Stomach smooth muscle (tissue), 2 donors: ENCODE results near the gene SH2D3A.
A peak's percentile ranks its signal among the peaks of the same experiment; 100 is the strongest.

Experiments used
- H3K27ac ChIP-seq: one replicate; pipeline ENCODE4 v1.7.0; 2013; ENCODE audit warnings: mild to moderate bottlenecking, low read length, inconsistent platforms
- H3K27me3 ChIP-seq, 2 donors: one replicate each; pipeline ENCODE4 v1.7.0; 2013; ENCODE audit warnings: low read length in 2 of 2; ENCODE audit not compliant: insufficient read depth in 2 of 2, control insufficient read depth in 1 of 2
- H3K36me3 ChIP-seq, 2 donors: one replicate each; pipeline ENCODE4 v1.7.0; 2013; ENCODE audit warnings: low read length in 2 of 2; ENCODE audit not compliant: control insufficient read depth in 2 of 2, insufficient read depth in 2 of 2
- H3K4me1 ChIP-seq: one replicate; pipeline ENCODE4 v1.7.0; 2013; ENCODE audit warnings: low read length; ENCODE audit not compliant: control insufficient read depth, insufficient read depth
- H3K4me3 ChIP-seq, 2 donors: one replicate each; pipeline ENCODE4 v1.7.0; 2013; ENCODE audit warnings: low read length in 2 of 2
- H3K9ac ChIP-seq, 2 donors: one replicate each; pipeline ENCODE4 v1.7.0; 2013; ENCODE audit warnings: low read length in 2 of 2, mild to moderate bottlenecking in 1 of 2
- H3K9me3 ChIP-seq, 2 donors: one replicate each; pipeline ENCODE4 v1.7.0; 2013; ENCODE audit warnings: low read length in 2 of 2; ENCODE audit not compliant: control insufficient read depth in 2 of 2
- donor health status: healthy.
- donor health status: Pancreatic carcinoma.

Gene SH2D3A

GRCh38 chr19:6736917-6737283 is 30.3 kb downstream of the SH2D3A start:
- peaks cover 10% of the 10 kb centered on the region in 2 donors for H3K36me3 ChIP-seq
- H3K9ac ChIP-seq = peak overlapping the region; percentile 86 to 87
- no peaks in the 10 kb centered on the region for H3K9me3 ChIP-seq
- peaks cover 43% of the 10 kb centered on the region for H3K4me1 ChIP-seq
- H3K27me3 ChIP-seq = no peaks in the 10 kb centered on the region
- H3K4me3 ChIP-seq = peak overlapping the region; percentile 85 to 90
- H3K27ac ChIP-seq = peak overlapping the region; percentile 93

DNA sequence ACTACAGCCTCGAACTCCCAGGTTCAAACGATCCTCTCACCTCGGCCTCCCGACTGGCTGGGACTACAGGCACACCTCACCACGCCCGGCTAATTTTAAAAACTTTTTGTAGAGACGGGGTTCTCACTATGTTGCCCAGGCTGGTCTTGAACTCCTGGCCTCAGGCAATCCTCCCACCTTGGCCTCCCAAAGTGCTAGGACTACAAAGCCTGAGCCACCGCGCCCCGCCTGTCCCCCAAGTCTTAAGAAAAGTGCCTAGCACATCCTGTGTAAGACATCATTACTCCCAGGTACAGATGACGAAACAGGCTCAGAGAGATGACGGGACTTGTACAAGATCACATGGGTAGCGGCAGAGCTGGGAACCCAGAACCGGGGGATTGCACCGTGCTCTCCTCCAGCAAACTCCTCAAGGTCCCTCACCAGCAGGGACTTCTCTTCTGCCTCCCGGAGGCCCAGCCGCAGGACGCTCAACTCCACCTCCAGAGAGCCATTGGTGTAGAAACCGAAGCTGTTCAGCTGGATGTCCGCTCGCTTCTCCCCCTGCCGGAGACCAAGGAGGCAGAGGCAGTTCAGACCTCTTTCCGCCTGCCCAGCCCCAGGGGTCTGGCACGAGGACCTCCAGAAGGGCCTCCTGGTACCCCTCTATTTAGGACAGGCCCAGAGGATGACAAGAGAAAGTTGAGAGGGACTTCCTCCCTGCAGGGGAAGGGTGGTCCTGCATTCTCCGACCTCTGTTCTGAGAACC is 30.9 kb downstream of the SH2D3A start:
- Histone ChIP-seq H3K9me3 (no peaks in the 10 kb centered on the region), H3K4me3 (peak overlapping the region; percentile 85 to 90), H3K27me3 (no peaks in the 10 kb centered on the region), H3K27ac (peak overlapping the region; percentile 93), H3K9ac (peak overlapping the region; percentile 86 to 87), H3K36me3 (peaks cover 11% of the 10 kb centered on the region in 2 donors), H3K4me1 (peaks cover 38% of the 10 kb centered on the region)

DNA sequence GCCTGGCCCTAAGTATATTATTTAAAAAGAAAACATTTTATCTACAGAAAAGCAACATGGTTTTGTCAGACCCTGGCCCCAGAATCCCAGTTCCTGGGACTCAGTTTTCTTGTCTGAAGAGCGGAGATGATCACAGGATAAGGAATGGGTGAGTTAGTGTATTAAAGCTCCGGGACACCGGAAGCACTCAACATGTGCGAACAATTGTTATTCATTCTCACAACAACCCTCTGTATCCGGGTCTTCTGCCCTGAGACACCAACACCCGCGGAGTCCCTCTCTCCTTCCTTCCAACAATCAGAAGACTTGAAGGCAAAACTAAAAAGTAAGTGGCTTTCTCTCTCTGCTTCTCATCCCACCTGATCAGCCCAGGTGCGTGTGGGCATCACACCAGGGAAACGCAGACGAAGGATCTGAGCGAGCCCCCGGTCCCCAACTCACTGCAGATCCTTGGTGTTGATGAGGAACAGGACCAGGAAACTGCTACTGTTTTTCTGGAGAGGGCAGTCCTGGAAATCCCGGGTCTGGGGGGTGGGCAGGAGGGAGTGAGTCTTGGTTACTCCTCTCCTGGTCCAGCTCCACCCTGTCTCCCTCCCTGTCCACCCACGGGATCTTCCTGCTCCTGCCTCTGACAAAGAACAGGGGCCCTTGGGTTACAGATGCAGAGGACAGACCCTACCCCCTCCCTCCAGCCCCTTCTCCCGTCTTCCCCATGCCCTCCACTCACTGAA is 31.9 kb downstream of the SH2D3A start:
- peaks cover 11 to 14% of the 10 kb centered on the region in 2 donors for H3K36me3 ChIP-seq
- no peaks in the 10 kb centered on the region for H3K27me3 ChIP-seq
- H3K9me3 ChIP-seq = no peaks in the 10 kb centered on the region
- peak overlapping the region; percentile 86 to 87 for H3K9ac ChIP-seq
- H3K4me1 ChIP-seq = peaks cover 34% of the 10 kb centered on the region
- H3K27ac ChIP-seq = peak overlapping the region; percentile 93
- peak overlapping the region; percentile 31 to 85 for H3K4me3 ChIP-seq

- Histone ChIP-seq H3K4me1 (peaks cover 28% of the 10 kb centered on the region), H3K9ac (no peak overlapping the region), H3K27me3 (no peaks in the 10 kb centered on the region), H3K27ac (no peak overlapping the region), H3K9me3 (no peaks in the 10 kb centered on the region), H3K4me3 (no peak overlapping the region), H3K36me3 (peaks cover 11 to 14% of the 10 kb centered on the region in 2 donors)
These were observed 33.0 kb downstream of the SH2D3A start for GRCh38 chr19:6734096-6734696.

DNA sequence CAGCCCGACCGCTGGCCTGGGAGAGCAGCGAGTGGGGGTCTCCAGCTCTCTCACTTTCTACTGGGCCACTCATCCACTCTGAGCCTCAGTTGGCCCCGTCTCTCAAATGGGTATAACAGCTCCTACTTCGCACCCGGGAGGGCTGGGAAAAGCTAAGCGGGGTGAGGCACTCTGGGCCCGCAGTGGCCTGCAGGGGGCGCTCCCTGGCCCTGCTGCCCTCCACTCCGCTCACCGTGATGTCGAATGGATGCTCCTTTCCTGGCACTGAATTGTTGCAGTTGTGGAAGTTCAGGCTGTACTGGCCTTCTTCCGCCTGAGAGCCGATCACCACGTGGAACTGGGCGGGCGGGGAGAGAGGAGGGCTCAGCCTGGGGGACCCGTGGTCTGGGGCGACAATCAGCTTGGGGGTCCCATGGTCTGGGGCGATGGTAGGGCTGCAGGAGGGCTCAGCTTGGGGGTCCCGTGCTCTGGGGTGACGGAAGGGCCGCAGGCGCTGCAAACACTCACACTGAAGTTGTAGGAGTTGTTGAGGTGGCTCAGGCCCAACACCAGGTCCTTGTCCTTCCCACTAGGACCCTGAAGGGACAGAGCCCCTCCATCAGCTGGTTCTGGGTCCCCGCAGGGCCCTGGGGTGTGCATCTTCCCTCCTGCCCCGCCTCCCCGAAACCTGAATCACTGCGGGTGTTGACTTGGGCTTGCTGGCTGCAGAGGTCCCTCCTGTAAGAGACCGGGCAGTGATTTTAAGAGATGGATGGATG is 33.7 kb downstream of the SH2D3A start:
- Histone ChIP-seq H3K27ac (no peak overlapping the region), H3K27me3 (no peaks in the 10 kb centered on the region), H3K36me3 (peaks cover 11 to 14% of the 10 kb centered on the region in 2 donors), H3K4me1 (peaks cover 21% of the 10 kb centered on the region), H3K9ac (no peak overlapping the region), H3K9me3 (no peaks in the 10 kb centered on the region), H3K4me3 (no peak overlapping the region)

DNA sequence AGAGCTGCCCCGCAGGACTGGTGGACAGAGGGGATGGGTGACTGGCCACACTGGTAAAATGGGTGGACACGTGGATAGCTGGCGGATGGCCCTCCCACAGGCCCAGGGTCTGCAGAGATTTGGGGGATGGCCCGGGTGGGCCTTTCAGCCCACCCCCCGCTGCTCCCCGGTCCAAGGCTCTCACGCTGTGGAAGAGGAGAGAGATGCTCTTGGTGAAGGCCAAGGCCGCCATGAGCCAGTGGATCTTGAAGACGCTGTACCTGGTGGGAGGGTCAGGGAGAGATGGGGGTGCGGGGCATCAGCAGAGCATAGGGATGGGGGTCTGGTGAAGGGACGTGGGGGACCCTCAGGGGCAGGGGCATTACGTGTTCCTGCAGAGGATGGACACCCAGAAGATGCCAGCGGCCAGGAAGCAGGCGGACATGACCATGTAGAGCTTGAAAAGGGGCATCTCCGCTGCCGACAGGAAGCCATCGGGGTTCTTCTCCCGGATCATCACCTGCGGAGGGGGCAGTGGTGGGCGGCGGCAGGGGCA is 34.4 kb downstream of the SH2D3A start:
- Histone ChIP-seq H3K4me1 (peaks cover 14% of the 10 kb centered on the region), H3K27me3 (no peaks in the 10 kb centered on the region), H3K4me3 (no peak overlapping the region), H3K27ac (no peak overlapping the region), H3K9ac (no peak overlapping the region), H3K36me3 (peaks cover 11 to 14% of the 10 kb centered on the region in 2 donors), H3K9me3 (no peaks in the 10 kb centered on the region)

- Histone ChIP-seq H3K9me3 (no peaks in the 10 kb centered on the region), H3K36me3 (peaks cover 11 to 14% of the 10 kb centered on the region in 2 donors), H3K9ac (no peak overlapping the region), H3K4me3 (no peak overlapping the region), H3K4me1 (peaks cover 13% of the 10 kb centered on the region), H3K27me3 (peaks cover 0 to 4% of the 10 kb centered on the region in 2 donors), H3K27ac (no peak overlapping the region)
These were observed 35.4 kb downstream of the SH2D3A start for GRCh38 chr19:6731822-6732221.

- no peaks in the 10 kb centered on the region for H3K9me3 ChIP-seq
- no peak overlapping the region for H3K27ac ChIP-seq
- H3K4me3 ChIP-seq = no peak overlapping the region
- peaks cover 0 to 4% of the 10 kb centered on the region in 2 donors for H3K27me3 ChIP-seq
- H3K4me1 ChIP-seq = peaks cover 8% of the 10 kb centered on the region
- no peak overlapping the region for H3K9ac ChIP-seq
- peaks cover 11 to 14% of the 10 kb centered on the region in 2 donors for H3K36me3 ChIP-seq
These were observed 36.1 kb downstream of the SH2D3A start for GRCh38 chr19:6730941-6731670.

GRCh38 chr19:6730153-6730804 is 37.0 kb downstream of the SH2D3A start:
- no peak overlapping the region for H3K9ac ChIP-seq
- H3K27ac ChIP-seq = no peak overlapping the region
- H3K36me3 ChIP-seq = peaks cover 11 to 14% of the 10 kb centered on the region in 2 donors
- no peak overlapping the region for H3K4me3 ChIP-seq
- H3K27me3 ChIP-seq = peaks cover 0 to 4% of the 10 kb centered on the region in 2 donors
- no peaks in the 10 kb centered on the region for H3K9me3 ChIP-seq
- H3K4me1 ChIP-seq = peaks cover under 1% of the 10 kb centered on the region
